Type B pancreatic cell (in vitro differentiated cells): ENCODE data around the gene SLC25A33. TPM values are rescaled to one million over a fixed set of nuclear protein-coding genes. Genes with fewer than 3 reads are reported as not detected.
"Not testable (repeated sequence)": the region's sequence is repeated elsewhere in the genome, so short reads cannot be mapped to it uniquely, and the experiment has no call there.

Source experiments
- DNase-seq: peaks from one replicate; pipeline ENCODE4 v3.0.0; 2021; ENCODE audit warnings: mixed read lengths; ENCODE audit not compliant: unreplicated experiment; ENCODE audit errors: extremely low spot score
- H3K27ac Mint-ChIP-seq: 2 replicates; pipeline ENCODE4 v1.8.0; 2021; ENCODE audit warnings: mild to moderate bottlenecking, mixed read lengths
- H3K27me3 Mint-ChIP-seq: 2 replicates; pipeline ENCODE4 v1.8.0; 2021; ENCODE audit warnings: mixed read lengths
- H3K36me3 Mint-ChIP-seq: 2 replicates; pipeline ENCODE4 v1.8.0; 2021; ENCODE audit warnings: mixed read lengths
- H3K4me1 Mint-ChIP-seq: one replicate; pipeline ENCODE4 v1.8.0; 2021; ENCODE audit warnings: mixed read lengths; ENCODE audit not compliant: unreplicated experiment
- H3K4me3 Mint-ChIP-seq: 2 replicates; pipeline ENCODE4 v1.8.0; 2021; ENCODE audit warnings: mild to moderate bottlenecking, mixed read lengths
- H3K9me3 Mint-ChIP-seq: 2 replicates; pipeline ENCODE4 v1.8.0; 2021; ENCODE audit warnings: mixed read lengths
- CTCF ChIP-seq: fragments of 200-600 bp; sonication (generic); conservative IDR thresholded peaks from 2 replicates; pipeline ENCODE4 v1.5.0; 2021; ENCODE audit warnings: antibody characterized with exemption, mild to moderate bottlenecking
- total RNA-seq: library from RNA; stranded (reverse); gene quantifications from 2 replicates; pipeline ENCODE4 v1.2.1, GENCODE V29; 2021; ENCODE audit warnings: low replicate concordance

Gene SLC25A33
- total RNA-seq, 1 donor from 2014 or later, result 7.6 TPM

- no peak for DNase-seq
- Mint-ChIP-seq H3K4me1 (no peaks in the 10 kb centered on the region), H3K9me3 (no peaks in the 10 kb centered on the region), H3K27me3 (peaks cover 3% of the 10 kb centered on the region), H3K4me3 (no peak overlapping the region), H3K27ac (no peak overlapping the region), H3K36me3 (no peaks in the 10 kb centered on the region)
- TF ChIP-seq CTCF, result no peak
These were observed 38.2 kb upstream of the SLC25A33 start for GRCh38 chr1:9500756-9501754.

- Mint-ChIP-seq H3K36me3 (no peaks in the 10 kb centered on the region), H3K27me3 (peaks cover 6% of the 10 kb centered on the region), H3K9me3 (no peaks in the 10 kb centered on the region), H3K4me3 (no peak overlapping the region), H3K4me1 (no peaks in the 10 kb centered on the region), H3K27ac (no peak overlapping the region)
- no peak for TF ChIP-seq CTCF
- no peak for DNase-seq
These were observed 36.1 kb upstream of the SLC25A33 start for GRCh38 chr1:9503001-9503675.

GRCh38 chr1:9505143-9505542, 34.1 kb upstream of the SLC25A33 start:
- no peak for DNase-seq
- no peak overlapping the region for H3K4me3 Mint-ChIP-seq
- TF ChIP-seq CTCF, result no peak
- H3K4me1 Mint-ChIP-seq, result no peaks in the 10 kb centered on the region
- H3K9me3 Mint-ChIP-seq, result no peaks in the 10 kb centered on the region
- H3K27ac Mint-ChIP-seq, result no peak overlapping the region
- peaks cover 8% of the 10 kb centered on the region for H3K27me3 Mint-ChIP-seq
- no peaks in the 10 kb centered on the region for H3K36me3 Mint-ChIP-seq

GRCh38 chr1:9506901-9507300, 32.4 kb upstream of the SLC25A33 start:
- no peak for TF ChIP-seq CTCF
- Mint-ChIP-seq H3K27ac (no peak overlapping the region), H3K4me3 (no peak overlapping the region), H3K36me3 (no peaks in the 10 kb centered on the region), H3K27me3 (peaks cover 8% of the 10 kb centered on the region), H3K4me1 (no peaks in the 10 kb centered on the region), H3K9me3 (no peaks in the 10 kb centered on the region)
- no peak for DNase-seq

- H3K36me3 Mint-ChIP-seq, result no peaks in the 10 kb centered on the region
- TF ChIP-seq CTCF, result no peak
- no peak overlapping the region for H3K27ac Mint-ChIP-seq
- H3K9me3 Mint-ChIP-seq, result no peaks in the 10 kb centered on the region
- DNase-seq, result no peak
- H3K27me3 Mint-ChIP-seq, result peaks cover 8% of the 10 kb centered on the region
- no peak overlapping the region for H3K4me3 Mint-ChIP-seq
- H3K4me1 Mint-ChIP-seq, result no peaks in the 10 kb centered on the region
These were observed 29.1 kb upstream of the SLC25A33 start for GRCh38 chr1:9510130-9510529.

GRCh38 chr1:9515550-9515949, 23.7 kb upstream of the SLC25A33 start:
- not testable (repeated sequence) for H3K9me3 Mint-ChIP-seq, H3K4me1 Mint-ChIP-seq, H3K36me3 Mint-ChIP-seq, H3K27ac Mint-ChIP-seq, DNase-seq, H3K4me3 Mint-ChIP-seq, H3K27me3 Mint-ChIP-seq
